Measurements from ENCODE around the gene F2RL1.

The F2RL1 gene

DNA sequence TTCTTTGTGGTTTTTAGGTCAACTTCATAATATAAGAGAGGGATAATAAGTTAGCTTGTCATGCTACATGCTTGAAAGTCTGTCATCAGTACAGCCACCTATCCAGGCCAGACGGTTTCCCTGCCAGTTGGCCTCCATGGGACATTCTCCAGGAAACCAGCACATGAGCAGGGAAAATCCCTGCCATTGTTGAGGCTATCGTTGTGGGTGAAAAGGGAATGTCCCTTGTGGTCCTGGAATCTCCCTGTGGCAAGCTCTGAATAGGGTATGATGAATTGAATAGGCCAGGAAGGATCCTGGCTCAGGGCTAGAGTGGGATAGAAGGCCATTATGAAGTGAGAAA is 12.3 kb downstream of the F2RL1 start:
- H3K27me3 ChIP-seq: no peaks in the 10 kb centered on the region
- no peaks in the 10 kb centered on the region for H3K4me1 ChIP-seq (ENCODE audit: control insufficient read depth in 1 of 2, insufficient read depth in 1 of 2, low read depth in 1 of 2, low read length in 1 of 2)
- H3K9me3 ChIP-seq: no peaks in the 10 kb centered on the region
- H3K36me3 ChIP-seq: peaks cover 12% of the 10 kb centered on the region
- no peak overlapping the region for H3K27ac ChIP-seq
- TF ChIP-seq, protein P1, sequence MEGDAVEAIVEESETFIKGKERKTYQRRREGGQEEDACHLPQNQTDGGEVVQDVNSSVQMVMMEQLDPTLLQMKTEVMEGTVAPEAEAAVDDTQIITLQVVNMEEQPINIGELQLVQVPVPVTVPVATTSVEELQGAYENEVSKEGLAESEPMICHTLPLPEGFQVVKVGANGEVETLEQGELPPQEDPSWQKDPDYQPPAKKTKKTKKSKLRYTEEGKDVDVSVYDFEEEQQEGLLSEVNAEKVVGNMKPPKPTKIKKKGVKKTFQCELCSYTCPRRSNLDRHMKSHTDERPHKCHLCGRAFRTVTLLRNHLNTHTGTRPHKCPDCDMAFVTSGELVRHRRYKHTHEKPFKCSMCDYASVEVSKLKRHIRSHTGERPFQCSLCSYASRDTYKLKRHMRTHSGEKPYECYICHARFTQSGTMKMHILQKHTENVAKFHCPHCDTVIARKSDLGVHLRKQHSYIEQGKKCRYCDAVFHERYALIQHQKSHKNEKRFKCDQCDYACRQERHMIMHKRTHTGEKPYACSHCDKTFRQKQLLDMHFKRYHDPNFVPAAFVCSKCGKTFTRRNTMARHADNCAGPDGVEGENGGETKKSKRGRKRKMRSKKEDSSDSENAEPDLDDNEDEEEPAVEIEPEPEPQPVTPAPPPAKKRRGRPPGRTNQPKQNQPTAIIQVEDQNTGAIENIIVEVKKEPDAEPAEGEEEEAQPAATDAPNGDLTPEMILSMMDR (IDR thresholded peaks at IDR 0.05): no peak
- no peak overlapping the region for H3K4me3 ChIP-seq (ENCODE audit: low read depth in 1 of 2, low read length in 1 of 2)

DNA sequence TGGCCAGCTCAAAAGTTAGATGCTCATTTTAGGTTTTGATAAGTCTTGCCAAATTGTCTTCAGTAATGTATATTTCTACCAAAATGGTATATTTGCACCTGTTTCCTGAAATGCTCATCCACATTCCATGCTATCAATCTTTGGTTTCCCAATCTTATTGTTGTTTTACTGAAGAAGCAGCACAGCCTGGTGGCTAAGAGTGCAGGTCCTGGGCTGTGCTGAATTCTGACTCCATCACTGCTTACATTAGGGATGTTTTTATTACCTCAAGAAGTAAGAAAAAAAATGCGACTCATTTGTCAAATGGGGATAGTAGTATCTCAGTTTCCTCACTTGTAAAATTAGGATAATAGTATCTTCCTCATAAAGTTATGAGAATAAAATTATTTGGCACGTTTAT is 17.4 kb downstream of the F2RL1 start:
- Histone ChIP-seq H3K27ac (no peak overlapping the region), H3K27me3 (no peaks in the 10 kb centered on the region)
- TF ChIP-seq, protein P1 (IDR thresholded peaks at IDR 0.05): no peak

DNA sequence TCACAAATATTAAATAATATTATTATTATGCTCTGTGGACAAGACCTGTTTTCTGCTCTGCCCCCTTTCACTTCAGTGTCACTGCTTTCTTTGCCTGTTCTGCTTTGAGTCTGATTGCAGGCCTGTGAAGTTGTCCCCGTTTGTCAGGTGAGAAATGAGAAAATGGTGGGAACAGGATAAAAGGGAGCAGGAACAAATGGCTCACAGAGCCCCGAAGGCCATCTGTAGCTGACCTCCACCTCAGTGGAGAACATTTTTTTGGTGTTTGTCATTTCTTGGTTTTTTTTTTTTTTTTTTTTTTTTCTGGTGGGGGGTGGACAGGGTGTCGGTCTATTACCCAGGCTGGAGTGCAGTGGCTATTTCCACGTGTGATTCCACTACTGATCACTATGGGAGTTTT is 17.8 kb downstream of the F2RL1 start:
- H3K27me3 ChIP-seq: no peaks in the 10 kb centered on the region
- no peak overlapping the region for H3K4me3 ChIP-seq (ENCODE audit: low read depth in 1 of 2, low read length in 1 of 2)
- peaks cover 18 to 21% of the 10 kb centered on the region in 2 experiments for H3K4me1 ChIP-seq (ENCODE audit: control insufficient read depth in 1 of 2, insufficient read depth in 1 of 2, low read depth in 1 of 2, low read length in 1 of 2)
- no peaks in the 10 kb centered on the region for H3K9me3 ChIP-seq
- H3K27ac ChIP-seq: no peak overlapping the region
- TF ChIP-seq, protein P1 (IDR thresholded peaks at IDR 0.05): no peak
- H3K36me3 ChIP-seq: peaks cover 12% of the 10 kb centered on the region

More for the DNA sequence above, 17.4 kb downstream of the F2RL1 start:
- Histone ChIP-seq H3K36me3 (peaks cover 12% of the 10 kb centered on the region), H3K9me3 (no peaks in the 10 kb centered on the region), H3K4me1 (ENCODE audit: control insufficient read depth in 1 of 2, insufficient read depth in 1 of 2, low read depth in 1 of 2, low read length in 1 of 2) (peaks cover 18 to 21% of the 10 kb centered on the region in 2 experiments), H3K4me3 (ENCODE audit: low read depth in 1 of 2, low read length in 1 of 2) (no peak overlapping the region)

DNA sequence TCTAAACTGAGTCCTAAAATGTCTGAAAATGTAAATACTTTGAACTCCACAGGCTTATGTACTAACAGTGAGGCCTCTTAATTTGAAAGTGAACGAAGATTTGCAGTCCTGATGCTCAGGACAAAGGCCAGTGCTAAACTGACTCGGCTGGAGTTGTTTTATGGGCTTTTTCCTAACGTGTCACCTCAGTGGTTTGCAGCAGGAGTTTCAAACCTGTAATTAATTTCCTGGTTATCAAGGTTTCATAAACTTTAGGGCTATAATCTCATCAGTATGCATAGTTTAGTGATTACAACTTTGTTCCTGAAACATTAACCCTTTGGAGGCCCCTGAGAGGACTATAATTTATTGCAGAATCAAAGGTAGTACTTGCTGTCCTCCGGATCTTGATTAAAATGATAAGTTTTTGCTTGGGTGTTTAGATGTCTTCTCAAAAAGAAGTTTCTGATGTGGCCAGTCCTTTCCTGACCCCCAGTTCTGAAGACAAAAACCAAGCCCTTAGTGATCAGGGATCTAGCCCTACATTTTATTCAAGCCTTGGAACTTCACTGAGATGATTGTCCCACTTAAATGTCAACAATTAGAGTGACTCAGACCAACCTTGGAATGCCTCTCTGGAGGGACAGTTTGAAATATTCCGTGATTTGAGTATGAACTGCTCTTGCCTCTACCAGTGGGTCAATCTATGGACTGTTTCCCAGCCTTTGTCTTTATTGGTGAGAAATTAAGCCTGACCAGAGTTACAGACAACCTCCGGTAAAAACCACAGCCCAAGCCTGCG is 19.8 kb downstream of the F2RL1 start:
- Histone ChIP-seq H3K36me3 (peaks cover 4% of the 10 kb centered on the region), H3K4me3 (ENCODE audit: low read depth in 1 of 2, low read length in 1 of 2) (peak overlapping the region in 1 of 2 experiments; percentile 36), H3K9me3 (no peaks in the 10 kb centered on the region), H3K27ac (peak overlapping the region; percentile 17), H3K27me3 (no peaks in the 10 kb centered on the region), H3K4me1 (ENCODE audit: control insufficient read depth in 1 of 2, insufficient read depth in 1 of 2, low read depth in 1 of 2, low read length in 1 of 2) (peaks cover 18 to 21% of the 10 kb centered on the region in 2 experiments)
- TF ChIP-seq, protein P1 (IDR thresholded peaks at IDR 0.05): no peak

DNA sequence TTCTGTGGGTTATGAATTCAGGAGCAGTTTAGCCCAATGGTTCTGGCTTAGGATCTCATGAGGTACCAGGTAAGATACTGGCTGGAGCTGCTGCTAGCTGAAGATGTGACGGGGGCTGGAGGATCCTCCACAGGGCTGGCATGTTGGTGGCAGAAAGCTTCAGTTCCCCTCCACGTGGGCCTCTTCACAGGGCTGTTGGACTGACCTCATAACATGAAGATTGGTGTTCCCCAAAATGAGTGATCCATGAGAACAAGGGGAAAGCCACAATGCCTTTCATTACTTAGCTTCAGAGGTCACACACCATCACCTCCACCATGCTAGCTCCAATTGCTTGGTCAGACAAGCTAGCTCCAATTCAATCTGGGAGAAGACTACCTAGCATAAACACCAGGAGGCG is 22.5 kb downstream of the F2RL1 start:
- H3K9me3 ChIP-seq: no peaks in the 10 kb centered on the region
- H3K4me1 ChIP-seq (ENCODE audit: control insufficient read depth in 1 of 2, insufficient read depth in 1 of 2, low read depth in 1 of 2, low read length in 1 of 2): peaks cover 29 to 34% of the 10 kb centered on the region in 2 experiments
- H3K4me3 ChIP-seq (ENCODE audit: low read depth in 1 of 2, low read length in 1 of 2): no peak overlapping the region
- no peaks in the 10 kb centered on the region for H3K27me3 ChIP-seq
- TF ChIP-seq, protein P1 (IDR thresholded peaks at IDR 0.05): no peak
- no peaks in the 10 kb centered on the region for H3K36me3 ChIP-seq
- no peak overlapping the region for H3K27ac ChIP-seq

Measured in neutrophil (primary cell).